Coronary artery (tissue), 2 donors: Measurements from ENCODE around the gene SCNN1B.

Experiments
- DNase-seq: peaks from one replicate; pipeline ENCODE4 v3.0.0-alpha.2; 2017; ENCODE audit warnings: low spot score
- H3K27ac ChIP-seq, 2 donors: fragments of 200-600 bp; sonication (generic); one replicate each; pipeline ENCODE4 v1.5.1; 2016 to 2019
- H3K4me3 ChIP-seq: fragments of 200-600 bp; sonication (generic); 2 replicates; pipeline ENCODE4 v1.5.1; 2016; ENCODE audit warnings: mild to moderate bottlenecking, moderate library complexity
- CTCF ChIP-seq: fragments of 200-600 bp; sonication (generic); IDR thresholded peaks from one replicate; pipeline ENCODE4 v1.5.1; 2019; ENCODE audit warnings: antibody characterized with exemption

The SCNN1B gene

GRCh38 chr16:23371368-23371767 lies 69.3 kb downstream of the SCNN1B start:
- DNase-seq = no peak
- H3K27ac ChIP-seq = no peak overlapping the region
- no peak for TF ChIP-seq CTCF
- H3K4me3 ChIP-seq = no peak overlapping the region

GRCh38 chr16:23373436-23374219 lies 71.5 kb downstream of the SCNN1B start:
- no peak for DNase-seq
- H3K4me3 ChIP-seq = no peak overlapping the region
- H3K27ac ChIP-seq = no peak overlapping the region
- no peak for TF ChIP-seq CTCF

- TF ChIP-seq CTCF = no peak
- Histone ChIP-seq H3K4me3 (no peak overlapping the region), H3K27ac (no peak overlapping the region)
- no peak for DNase-seq
Measured at GRCh38 chr16:23374721-23375510, 72.8 kb downstream of the SCNN1B start.

GRCh38 chr16:23375643-23376042 lies 73.5 kb downstream of the SCNN1B start:
- DNase-seq = no peak
- H3K27ac ChIP-seq = no peak overlapping the region
- no peak for TF ChIP-seq CTCF
- H3K4me3 ChIP-seq = no peak overlapping the region

- DNase-seq = no peak
- no peak overlapping the region for H3K4me3 ChIP-seq
- no peak overlapping the region for H3K27ac ChIP-seq
- TF ChIP-seq CTCF = no peak
Measured at GRCh38 chr16:23377071-23377931, 75.2 kb downstream of the SCNN1B start.

GRCh38 chr16:23378256-23378655 lies 76.2 kb downstream of the SCNN1B start:
- Histone ChIP-seq H3K27ac (no peak overlapping the region), H3K4me3 (no peak overlapping the region)
- TF ChIP-seq CTCF = no peak
- no peak for DNase-seq
